Heart left ventricle (tissue), 16 donors: Measurements from ENCODE around the gene STAM. TPM values are rescaled to one million over a fixed set of nuclear protein-coding genes. Genes with fewer than 3 reads are reported as not detected.

Experiments used
- ATAC-seq, 4 donors: fragments of 200-7000 bp; cut with Tn5 transposase; one replicate each; pipeline ENCODE4 v1.9.1; 2020 to 2022; ENCODE audit warnings: moderate library complexity in 4 of 4, mild to moderate bottlenecking in 3 of 4, moderate number of reproducible peaks in 1 of 4
- DNase-seq, 5 donors: peaks; one replicate each; pipeline ENCODE4 v3.0.0-alpha.2; 2020
- H3K27ac ChIP-seq, 12 donors: fragments of 200-600 bp; sonication (generic) in 4 of 12; one replicate each; pipeline versions ENCODE4 v1.5.0 to v1.8.0; 2016 to 2022; ENCODE audit warnings: mild to moderate bottlenecking in 2 of 12
- H3K27me3 ChIP-seq, 9 donors: fragments of 200-600 bp; sonication (generic) in 2 of 9; one replicate each; pipeline versions ENCODE4 v1.5.1 to v1.8.0; 2016 to 2022; ENCODE audit warnings: mild to moderate bottlenecking in 3 of 9
- H3K36me3 ChIP-seq, 9 donors: fragments of 200-600 bp; sonication (generic) in 2 of 9; one replicate each; pipeline versions ENCODE4 v1.5.0 to v1.8.0; 2018 to 2022; ENCODE audit warnings: mild to moderate bottlenecking in 2 of 9
- H3K4me1 ChIP-seq, 12 donors: fragments of 200-600 bp; sonication (generic) in 4 of 12; one replicate each; pipeline versions ENCODE4 v1.5.0 to v1.8.0; 2016 to 2022; ENCODE audit warnings: mild to moderate bottlenecking in 3 of 12
- H3K4me3 ChIP-seq, 12 donors: fragments of 200-600 bp; sonication (generic) in 4 of 12; one replicate each; pipeline versions ENCODE4 v1.5.0 to v1.8.0; 2017 to 2022; ENCODE audit warnings: mild to moderate bottlenecking in 9 of 12, moderate library complexity in 4 of 12
- H3K9me3 ChIP-seq, 12 donors: fragments of 200-600 bp; sonication (generic) in 4 of 12; one replicate each; pipeline versions ENCODE4 v1.5.0 to v1.8.0; 2016 to 2022; ENCODE audit warnings: mild to moderate bottlenecking in 1 of 12
- CTCF ChIP-seq, 12 donors: fragments of 200-600 bp; sonication (generic) in 4 of 12; IDR thresholded peaks; one replicate each; pipeline versions ENCODE4 v1.5.0 to v1.8.0; 2018 to 2022; ENCODE audit warnings: antibody characterized with exemption in 12 of 12, mild to moderate bottlenecking in 5 of 12
- POLR2A ChIP-seq, 2 donors: fragments of 450-650 bp; IDR thresholded peaks; one replicate each; pipeline ENCODE4 v1.6.1; 2017; ENCODE audit warnings: antibody characterized with exemption in 2 of 2, mild to moderate bottlenecking in 2 of 2, moderate library complexity in 2 of 2
- WGBS, 4 donors: extraction: QIAGEN DNeasy Blood & Tissue Kit in 2 of 4; methylation state at CpG; one replicate each; pipeline versions ENCODE4 v1.1.5 to v1.1.7; 2013 to 2018; 5-methylcytosine and 5-hydroxymethylcytosine counted together
- intact Hi-C, 10 donors: fragments of 100-400 bp; cut with DNase I; formaldehyde crosslinking; loops; one replicate each; pipeline versions ENCODE4 v1.11.1 to v1.14.2; 2022
- polyA plus RNA-seq, 2 donors: library from polyadenylated mRNA; stranded (reverse); fragments of 200-250 nt; gene quantifications; one replicate each; pipeline ENCODE4 v1.2.3, GENCODE V29; 2013
- total RNA-seq, 9 donors: library from RNA; depleted of rRNA in 2 of 9; stranded (reverse); fragments of >200 nt in 2 of 9; fragmentation: NEBNext Ultra II Directional in 3 of 9; extraction: Animal tissue kit (Norgen Biotek cat#: 25700) in 3 of 9; gene quantifications; one replicate each; pipeline versions ENCODE4 v1.1.0 to v1.2.4, GENCODE V29; 2016 to 2023
- donor health status: ischemic (EF 13 %, LVEDD 7.1; RV severe dilation, severe dysfunction).
- donor health status: healthy with polysubstance abuse.
- donor health status: DM: no; HTN: yes; CAD: no.
- donor health status: DM: no; HTN: no; CAD: no.
- donor health status: ischemic (EF 25% LVEDD 6.9; RV normal size, moderate dysfunction).
- donor health status: ischemic (EF 25% LVEDD 5.7; RV mildly dilated, moderate dysfunction).
- donor health status: healthy.
- donor health status: DM: yes; HTN: yes; CAD: no.
- donor health status: ischemic (EF 35%, LVEDD 5.7; RV mildly dilated, moderate dysfunction).
- donor health status: nonischemic (EF 11% LVEDD 7.7; RV severe dilation, severe dysfunction).
- donor health status: DM: yes; HTN: yes; CAD: no.
- donor health status: PGD.
- donor health status: ischemic (EF 29% LVEDD 5.4; RV normal size, mild dysfunction).
- donor health status: nonischemic (EF 23%, LVEDD 6.1; RV moderate dilation, normal function).

Gene STAM
- total and polyA plus RNA-seq, 11 donors, result 10.9 to 40.0 (median 31.8) TPM

- no peak overlapping the region for H3K4me3 ChIP-seq
- 91 to 93% (median 92%) methylated on average over 6 of the region's 6 CpGs for WGBS, 4 donors
- ATAC-seq, result no peak
- H3K9me3 ChIP-seq, result peaks cover 0 to 6% (median 0%) of the 10 kb centered on the region in 12 donors
- H3K27me3 ChIP-seq, result no peaks in the 10 kb centered on the region
- no peak for DNase-seq
- TF ChIP-seq CTCF (IDR thresholded peaks at IDR 0.05) (no peak), POLR2A (IDR thresholded peaks at IDR 0.05) (no peak)
- H3K4me1 ChIP-seq, result peaks cover 0 to 26% (median 11%) of the 10 kb centered on the region in 12 donors
- intact Hi-C loops, result no loop called here
- H3K27ac ChIP-seq, result no peak overlapping the region
- peaks cover 0 to 17% (median 15%) of the 10 kb centered on the region in 9 donors for H3K36me3 ChIP-seq
These were observed 40.6 kb downstream of the STAM start for GRCh38 chr10:17684537-17684936.

- H3K27ac ChIP-seq, result no peak overlapping the region
- DNase-seq, result no peak
- peaks cover 0 to 26% (median 11%) of the 10 kb centered on the region in 12 donors for H3K4me1 ChIP-seq
- intact Hi-C loops, result no loop called here
- 79 to 88% (median 83%) methylated on average over 3 of the region's 3 CpGs for WGBS, 4 donors
- H3K4me3 ChIP-seq, result no peak overlapping the region
- ATAC-seq, result no peak
- H3K9me3 ChIP-seq, result no peaks in the 10 kb centered on the region
- no peaks in the 10 kb centered on the region for H3K27me3 ChIP-seq
- TF ChIP-seq POLR2A (IDR thresholded peaks at IDR 0.05) (no peak), CTCF (IDR thresholded peaks at IDR 0.05) (no peak)
- H3K36me3 ChIP-seq, result peaks cover 0 to 24% (median 20%) of the 10 kb centered on the region in 9 donors
These were observed 41.4 kb downstream of the STAM start for GRCh38 chr10:17685233-17685840.

GRCh38 chr10:17687117-17687831 lies 43.3 kb downstream of the STAM start:
- ATAC-seq, result no peak
- Histone ChIP-seq H3K4me1 (peaks cover 0 to 19% (median 9%) of the 10 kb centered on the region in 12 donors), H3K27me3 (no peaks in the 10 kb centered on the region), H3K9me3 (no peaks in the 10 kb centered on the region), H3K36me3 (peaks cover 0 to 27% (median 20%) of the 10 kb centered on the region in 9 donors), H3K4me3 (no peak overlapping the region), H3K27ac (no peak overlapping the region)
- 91 to 97% (median 92%) methylated on average over 15 of the region's 15 CpGs for WGBS, 4 donors
- intact Hi-C loops, result no loop called here
- no peak for DNase-seq
- TF ChIP-seq CTCF (IDR thresholded peaks at IDR 0.05) (no peak), POLR2A (IDR thresholded peaks at IDR 0.05) (no peak)

GRCh38 chr10:17689137-17689536 lies 45.2 kb downstream of the STAM start:
- DNase-seq (no peak), ATAC-seq (no peak)

More at GRCh38 chr10:17689137-17689536, 45.2 kb downstream of the STAM start:
- Histone ChIP-seq H3K27me3 (no peaks in the 10 kb centered on the region), H3K4me3 (no peak overlapping the region), H3K9me3 (no peaks in the 10 kb centered on the region), H3K36me3 (peaks cover 0 to 41% (median 32%) of the 10 kb centered on the region in 9 donors), H3K27ac (no peak overlapping the region), H3K4me1 (peaks cover 0 to 16% (median 9%) of the 10 kb centered on the region in 12 donors)
- intact Hi-C loops, result no loop called here
- TF ChIP-seq POLR2A (IDR thresholded peaks at IDR 0.05), result no peak
- no peak for TF ChIP-seq CTCF (IDR thresholded peaks at IDR 0.05)
